Right lobe of liver (tissue), 4 donors: ENCODE data around the gene IGSF21.

ENCODE experiments used
- POLR2A ChIP-seq: fragments of 450-650 bp; IDR thresholded peaks from one replicate; pipeline ENCODE4 v1.6.1; 2017; ENCODE audit warnings: antibody characterized with exemption, mild to moderate bottlenecking
- TF ChIP-seq, protein P1 (sequence below), 4 donors: fragments of 200-600 bp in 3 of 4; fragments of 450-650 bp in 1 of 4; IDR thresholded peaks; one replicate each; pipeline versions ENCODE4 v1.5.1 to v1.8.0; 2016 to 2022; ENCODE audit warnings: antibody characterized with exemption in 4 of 4, mild to moderate bottlenecking in 2 of 4
- donor health status: DM: no; HTN: no; CAD: no.
- donor health status: DM: no; HTN: no; CAD: no.
- donor health status: DM: no; HTN: yes; CAD: no.

DNA sequence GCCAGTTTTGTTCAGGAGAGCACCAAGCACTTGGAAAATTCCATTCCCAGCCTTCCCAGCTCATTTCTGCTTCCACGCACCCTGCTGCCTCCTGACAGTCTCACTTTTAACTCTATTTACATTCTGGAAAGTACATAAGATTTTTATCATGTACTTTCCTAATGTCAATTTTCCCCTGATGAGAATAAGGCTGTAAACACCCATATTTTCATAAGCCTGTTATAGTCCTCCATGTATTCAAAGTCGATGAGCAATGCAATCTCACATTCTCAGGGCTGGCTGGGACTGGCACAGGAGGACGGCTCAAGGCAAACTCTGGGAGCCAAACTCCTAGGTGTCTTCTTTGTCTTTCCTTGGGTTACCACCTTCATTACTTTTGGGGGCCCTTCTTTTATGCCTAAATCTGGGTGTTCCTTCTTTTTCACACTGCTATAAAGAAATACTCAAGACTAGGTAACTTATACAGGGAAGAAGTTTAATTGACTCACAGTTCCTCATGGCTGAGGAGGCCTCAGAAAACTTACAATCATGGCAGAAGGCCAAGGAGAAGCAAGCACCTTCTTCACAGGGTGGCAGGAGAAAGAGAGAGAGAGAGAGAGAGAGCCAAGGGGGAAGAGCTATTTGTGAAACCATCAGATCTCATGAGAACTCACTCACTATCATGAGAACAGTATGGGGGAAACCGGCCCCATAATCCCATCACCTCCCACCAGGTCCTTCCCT is 94.6 kb downstream of the IGSF21 start:
- TF ChIP-seq, protein P1, sequence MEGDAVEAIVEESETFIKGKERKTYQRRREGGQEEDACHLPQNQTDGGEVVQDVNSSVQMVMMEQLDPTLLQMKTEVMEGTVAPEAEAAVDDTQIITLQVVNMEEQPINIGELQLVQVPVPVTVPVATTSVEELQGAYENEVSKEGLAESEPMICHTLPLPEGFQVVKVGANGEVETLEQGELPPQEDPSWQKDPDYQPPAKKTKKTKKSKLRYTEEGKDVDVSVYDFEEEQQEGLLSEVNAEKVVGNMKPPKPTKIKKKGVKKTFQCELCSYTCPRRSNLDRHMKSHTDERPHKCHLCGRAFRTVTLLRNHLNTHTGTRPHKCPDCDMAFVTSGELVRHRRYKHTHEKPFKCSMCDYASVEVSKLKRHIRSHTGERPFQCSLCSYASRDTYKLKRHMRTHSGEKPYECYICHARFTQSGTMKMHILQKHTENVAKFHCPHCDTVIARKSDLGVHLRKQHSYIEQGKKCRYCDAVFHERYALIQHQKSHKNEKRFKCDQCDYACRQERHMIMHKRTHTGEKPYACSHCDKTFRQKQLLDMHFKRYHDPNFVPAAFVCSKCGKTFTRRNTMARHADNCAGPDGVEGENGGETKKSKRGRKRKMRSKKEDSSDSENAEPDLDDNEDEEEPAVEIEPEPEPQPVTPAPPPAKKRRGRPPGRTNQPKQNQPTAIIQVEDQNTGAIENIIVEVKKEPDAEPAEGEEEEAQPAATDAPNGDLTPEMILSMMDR (IDR thresholded peaks at IDR 0.05) = no peak
- TF ChIP-seq POLR2A = no peak
